ENCODE measurements around the gene LRP6.

GRCh38 chr12:12108441-12109058, 158.3 kb downstream of the LRP6 start:
- TF ChIP-seq CTCF (conservative IDR thresholded peaks at IDR 0.05; ENCODE audit: low read length) (no peak), EZH2phosphoT487 (IDR thresholded peaks at IDR 0.05; ENCODE audit: borderline replicate concordance, low read depth, low read length) (no peak)
